ENCODE measurements around the gene PICALM. TPM values are rescaled to one million over a fixed set of nuclear protein-coding genes. Genes with fewer than 3 reads are reported as not detected.

Gene PICALM
- polyA plus RNA-seq, 3 donors = 62.4 to 241 (median 81.0) TPM

DNA sequence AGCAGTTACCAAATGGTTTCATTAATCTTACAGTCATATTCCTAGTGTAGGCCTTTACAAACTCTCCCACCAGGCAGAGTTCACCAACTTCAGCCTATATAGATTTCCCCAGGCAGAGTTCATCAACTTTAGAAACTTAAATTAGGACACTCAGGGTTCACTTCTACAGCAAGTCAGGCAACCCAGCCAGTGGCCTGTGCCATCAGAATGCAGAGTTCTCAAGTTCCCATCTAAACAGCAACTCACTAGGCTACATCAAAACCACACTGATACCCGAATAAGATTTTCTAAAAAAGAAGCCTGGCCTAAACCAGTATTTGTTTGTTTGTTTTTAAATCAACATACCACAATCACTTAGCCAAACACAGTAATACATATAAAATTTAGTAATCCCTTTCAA, 33.7 kb downstream of the PICALM start:
- H3K36me3 ChIP-seq (replicated peaks in 1 of 2; ENCODE audit: control insufficient read depth in 1 of 2, insufficient read depth in 2 of 2, low read length in 2 of 2) = peaks cover 20 to 26% of the 10 kb centered on the region in 2 donors
- no peak for DNase-seq
- H3K79me2 ChIP-seq (ENCODE audit: insufficient read depth, low read length) = peaks cover 100% of the 10 kb centered on the region
- H3K4me3 ChIP-seq (replicated peaks in 1 of 3; ENCODE audit: low read depth in 2 of 3, low read length in 3 of 3) = no peak overlapping the region
- H3K9me3 ChIP-seq (replicated peaks in 1 of 2; ENCODE audit: control insufficient read depth in 1 of 2, insufficient read depth in 1 of 2, low read length in 2 of 2) = no peaks in the 10 kb centered on the region
- intact Hi-C loops (cut with micrococcal nuclease) = no loop called here
- peaks cover 0 to 3% (median 0%) of the 10 kb centered on the region in 3 donors for H3K27me3 Mint-ChIP-seq (ENCODE audit: low read depth in 3 of 3)
- no peaks in the 10 kb centered on the region for H3K27me3 ChIP-seq (ENCODE audit: control insufficient read depth in 2 of 2, insufficient read depth in 2 of 2, low read length in 2 of 2)
- no peak overlapping the region for H3K4me2 ChIP-seq (replicated peaks; ENCODE audit: extremely low read depth, low read length, poor library complexity, severe bottlenecking)
- H3K4me3 Mint-ChIP-seq = no peak overlapping the region
- H3K27ac ChIP-seq (ENCODE audit: low read depth in 1 of 2, low read length in 2 of 2) = no peak overlapping the region
- no peak overlapping the region for H2AFZ ChIP-seq (ENCODE audit: insufficient read depth, low read depth, low read length, poor library complexity, severe bottlenecking)
- H3K4me1 Mint-ChIP-seq = peaks cover 27% of the 10 kb centered on the region
- H3K27ac Mint-ChIP-seq = peak overlapping the region in 5 of 7 donors; percentile 5 to 84 (median 62)
- TF ChIP-seq, protein P1, sequence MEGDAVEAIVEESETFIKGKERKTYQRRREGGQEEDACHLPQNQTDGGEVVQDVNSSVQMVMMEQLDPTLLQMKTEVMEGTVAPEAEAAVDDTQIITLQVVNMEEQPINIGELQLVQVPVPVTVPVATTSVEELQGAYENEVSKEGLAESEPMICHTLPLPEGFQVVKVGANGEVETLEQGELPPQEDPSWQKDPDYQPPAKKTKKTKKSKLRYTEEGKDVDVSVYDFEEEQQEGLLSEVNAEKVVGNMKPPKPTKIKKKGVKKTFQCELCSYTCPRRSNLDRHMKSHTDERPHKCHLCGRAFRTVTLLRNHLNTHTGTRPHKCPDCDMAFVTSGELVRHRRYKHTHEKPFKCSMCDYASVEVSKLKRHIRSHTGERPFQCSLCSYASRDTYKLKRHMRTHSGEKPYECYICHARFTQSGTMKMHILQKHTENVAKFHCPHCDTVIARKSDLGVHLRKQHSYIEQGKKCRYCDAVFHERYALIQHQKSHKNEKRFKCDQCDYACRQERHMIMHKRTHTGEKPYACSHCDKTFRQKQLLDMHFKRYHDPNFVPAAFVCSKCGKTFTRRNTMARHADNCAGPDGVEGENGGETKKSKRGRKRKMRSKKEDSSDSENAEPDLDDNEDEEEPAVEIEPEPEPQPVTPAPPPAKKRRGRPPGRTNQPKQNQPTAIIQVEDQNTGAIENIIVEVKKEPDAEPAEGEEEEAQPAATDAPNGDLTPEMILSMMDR (IDR thresholded peaks at IDR 0.05) = no peak
- H3K9ac ChIP-seq (ENCODE audit: insufficient read depth, low read length, poor library complexity, severe bottlenecking) = no peak overlapping the region
- H3K9me3 Mint-ChIP-seq = no peaks in the 10 kb centered on the region
- H3K36me3 Mint-ChIP-seq = peaks cover 27 to 57% of the 10 kb centered on the region in 2 donors
- H4K20me1 ChIP-seq (ENCODE audit: insufficient read depth, low read length) = peaks cover 100% of the 10 kb centered on the region
- WGBS (ENCODE audit: insufficient coverage) = no CpG with 5 or more reads among the region's 1 CpG
- no peaks in the 10 kb centered on the region for H3K4me1 ChIP-seq (ENCODE audit: control insufficient read depth in 1 of 2, insufficient read depth in 2 of 2, low read length in 2 of 2)

DNA sequence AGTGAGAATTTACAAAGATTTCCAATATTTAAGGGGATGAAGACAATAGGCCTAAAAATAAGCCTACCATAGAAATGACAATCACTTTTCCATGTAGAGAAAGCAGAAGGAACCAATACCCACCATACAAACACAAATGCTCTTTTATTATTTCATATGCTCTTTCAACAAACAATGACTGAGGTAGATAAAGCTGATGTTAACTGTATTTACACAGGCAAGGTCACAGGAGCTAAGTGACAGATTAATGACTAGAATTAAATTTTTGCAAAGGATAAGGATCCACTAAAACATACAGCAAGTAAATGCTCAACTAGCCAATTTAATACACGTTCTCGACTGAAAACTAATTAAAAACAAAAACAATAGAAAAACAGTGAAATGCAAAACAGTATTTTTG, 34.2 kb downstream of the PICALM start:
- Histone ChIP-seq H3K9ac (ENCODE audit: insufficient read depth, low read length, poor library complexity, severe bottlenecking) (no peak overlapping the region), H3K79me2 (ENCODE audit: insufficient read depth, low read length) (peaks cover 100% of the 10 kb centered on the region), H2AFZ (ENCODE audit: insufficient read depth, low read depth, low read length, poor library complexity, severe bottlenecking) (no peak overlapping the region), H3K4me2 (replicated peaks; ENCODE audit: extremely low read depth, low read length, poor library complexity, severe bottlenecking) (no peak overlapping the region), H3K27ac (ENCODE audit: low read depth in 1 of 2, low read length in 2 of 2) (peak overlapping the region in 1 of 2 donors; percentile 33), H3K4me3 (replicated peaks in 1 of 3; ENCODE audit: low read depth in 2 of 3, low read length in 3 of 3) (no peak overlapping the region), H3K36me3 (replicated peaks in 1 of 2; ENCODE audit: control insufficient read depth in 1 of 2, insufficient read depth in 2 of 2, low read length in 2 of 2) (peaks cover 25 to 30% of the 10 kb centered on the region in 2 donors), H3K4me1 (ENCODE audit: control insufficient read depth in 1 of 2, insufficient read depth in 2 of 2, low read length in 2 of 2) (no peaks in the 10 kb centered on the region), H4K20me1 (ENCODE audit: insufficient read depth, low read length) (peaks cover 100% of the 10 kb centered on the region), H3K9me3 (replicated peaks in 1 of 2; ENCODE audit: control insufficient read depth in 1 of 2, insufficient read depth in 1 of 2, low read length in 2 of 2) (no peaks in the 10 kb centered on the region), H3K27me3 (ENCODE audit: control insufficient read depth in 2 of 2, insufficient read depth in 2 of 2, low read length in 2 of 2) (no peaks in the 10 kb centered on the region)
- TF ChIP-seq, protein P1 (IDR thresholded peaks at IDR 0.05) = no peak
- WGBS (ENCODE audit: insufficient coverage) = no CpG with 5 or more reads among the region's 2 CpGs
- Mint-ChIP-seq H3K4me1 (peaks cover 25% of the 10 kb centered on the region), H3K4me3 (no peak overlapping the region), H3K27me3 (ENCODE audit: low read depth in 3 of 3) (peaks cover 0 to 3% (median 0%) of the 10 kb centered on the region in 3 donors), H3K36me3 (peaks cover 27 to 56% of the 10 kb centered on the region in 2 donors), H3K9me3 (no peaks in the 10 kb centered on the region), H3K27ac (peak overlapping the region in 4 of 7 donors; percentile 6 to 46 (median 42))
- intact Hi-C loops (cut with micrococcal nuclease) = no loop called here
- DNase-seq = no peak
